OCI-LY7 (cell line): ENCODE measurements around the gene CRACR2B. TPM values are rescaled to one million over a fixed set of nuclear protein-coding genes. Genes with fewer than 3 reads are reported as not detected.

Experiments
- BruUV-seq: library from RNA; stranded (reverse); fragments of 400-500 nt; replicated peaks from 2 replicates; lab custom pipeline; 2021; lab: Mats Ljungman, UMichigan
- CTCF ChIA-PET: fragments of 300-600 bp; sonication (Branson Sonifier 250); formaldehyde crosslinking; loops from one replicate; lab custom pipeline; 2022; ENCODE audit warnings: antibody characterized with exemption; ENCODE audit not compliant: unreplicated experiment; lab: Charles Lee
- POLR2A ChIA-PET: fragments of 300-600 bp; sonication (Branson Sonifier 250); formaldehyde crosslinking; loops from one replicate; lab custom pipeline; 2022; ENCODE audit warnings: antibody characterized with exemption; lab: Charles Lee
- DNase-seq: peaks from one replicate; pipeline ENCODE4 v3.0.0-alpha.2; 2015; ENCODE audit warnings: low spot score
- H2AFZ ChIP-seq: fragments of 200-600 bp; sonication (generic), shearing (Covaris generic); 2 replicates; pipeline ENCODE4 v1.6.1; 2014; ENCODE audit warnings: mild to moderate bottlenecking, antibody characterized with exemption, low read length, moderate library complexity
- H3K27ac ChIP-seq: fragments of 200-600 bp; sonication (generic); 2 replicates; pipeline ENCODE4 v1.5.1; 2014; ENCODE audit warnings: mixed run types, low read depth, mild to moderate bottlenecking, moderate library complexity, low read length, inconsistent platforms; ENCODE audit not compliant: poor library complexity, severe bottlenecking
- H3K36me3 ChIP-seq: fragments of 200-600 bp; sonication (generic); 2 replicates; pipeline ENCODE4 v1.6.1; 2014; ENCODE audit warnings: mild to moderate bottlenecking, antibody characterized with exemption, low read length, moderate library complexity, mixed read lengths; ENCODE audit not compliant: insufficient read depth
- H3K4me1 ChIP-seq: fragments of 200-600 bp; sonication (generic); 2 replicates; pipeline ENCODE4 v1.5.1; 2014; ENCODE audit warnings: mild to moderate bottlenecking, low read length; ENCODE audit not compliant: insufficient read depth, poor library complexity, severe bottlenecking
- H3K4me2 ChIP-seq: fragments of 200-600 bp; sonication (generic); 2 replicates; pipeline ENCODE4 v1.6.1; 2014; ENCODE audit warnings: mild to moderate bottlenecking, low read length
- H3K4me3 ChIP-seq: fragments of 200-600 bp; sonication (generic); 2 replicates; pipeline ENCODE4 v1.5.1; 2014; ENCODE audit warnings: mild to moderate bottlenecking, low read depth, low read length; ENCODE audit not compliant: poor library complexity, severe bottlenecking
- H3K79me2 ChIP-seq: fragments of 200-600 bp; sonication (generic); 2 replicates; pipeline ENCODE4 v1.6.1; 2016; ENCODE audit warnings: low read depth, mild to moderate bottlenecking, low read length, moderate library complexity, mixed read lengths; ENCODE audit not compliant: insufficient read depth
- H3K9me2 ChIP-seq: fragments of 200-600 bp; sonication (generic); 2 replicates; pipeline ENCODE4 v1.6.1; 2016; ENCODE audit warnings: mild to moderate bottlenecking, low read length, mixed read lengths; ENCODE audit not compliant: insufficient read depth
- H3K9me3 ChIP-seq: fragments of 200-600 bp; sonication (generic); 2 replicates; pipeline ENCODE4 v1.6.1; 2014; ENCODE audit warnings: mild to moderate bottlenecking, mixed run types, low read length, mixed read lengths
- H4K20me1 ChIP-seq: fragments of 200-600 bp; sonication (generic); 2 replicates; pipeline ENCODE4 v1.6.1; 2014; ENCODE audit warnings: mild to moderate bottlenecking, antibody characterized with exemption, low read length, moderate library complexity, mixed read lengths; ENCODE audit not compliant: insufficient read depth
- CTCF ChIP-seq: fragments of 200-600 bp; sonication (generic); conservative IDR thresholded peaks from 2 replicates; pipeline ENCODE4 v1.5.1; 2014; ENCODE audit warnings: mild to moderate bottlenecking, antibody characterized with exemption, low read length, moderate library complexity, mixed read lengths
- EZH2phosphoT487 ChIP-seq: fragments of 200-600 bp; sonication (generic); IDR thresholded peaks from 2 replicates; pipeline ENCODE4 v1.6.1; 2018; ENCODE audit warnings: low read depth, borderline replicate concordance, mild to moderate bottlenecking, mixed run types, antibody characterized with exemption, low read length, moderate library complexity, mixed read lengths
- intact Hi-C: fragments of 100-400 bp; cut with micrococcal nuclease; formaldehyde crosslinking; loops from one replicate; pipeline ENCODE4 v1.10.0; 2022; ENCODE audit not compliant: unreplicated experiment
- total RNA-seq, 2 experiments: library from RNA; depleted of rRNA in 1 of 2; stranded (reverse); fragments of >200 nt in 1 of 2; shearing (Covaris generic) in 1 of 2; gene quantifications; 2 replicates each; pipeline ENCODE4 v1.2.3, GENCODE V29; 2014 to 2022

CRACR2B gene
- total RNA-seq, 2 experiments from 2014 or later = 2.8 to 20.1 TPM

- Histone ChIP-seq H3K27ac (no peak overlapping the region), H2AFZ (no peak overlapping the region), H3K9me2 (no peaks in the 10 kb centered on the region), H3K36me3 (peaks cover 30% of the 10 kb centered on the region; the same call in 1 of the 2 replicates), H3K9me3 (no peaks in the 10 kb centered on the region), H3K4me3 (no peak overlapping the region), H4K20me1 (no peaks in the 10 kb centered on the region), H3K4me1 (peaks cover 29% of the 10 kb centered on the region), H3K79me2 (peaks cover 8% of the 10 kb centered on the region; the same call in 1 of the 2 replicates), H3K4me2 (no peak overlapping the region)
- no TSS peak for BruUV-seq
- intact Hi-C loops = no loop called here
- no peak for DNase-seq
- POLR2A ChIA-PET = interaction anchor here (0.6 kb wide), 1 partner anchor 9 kb away, joined by 6 read pairs; no protein-coding TSS in a partner anchor
- CTCF ChIA-PET = no interaction called here
- no peak for TF ChIP-seq EZH2phosphoT487
- TF ChIP-seq CTCF = no peak
These were observed 27.2 kb upstream of the CRACR2B start for GRCh38 chr11:800473-800872.

- Histone ChIP-seq H3K9me3 (no peaks in the 10 kb centered on the region), H2AFZ (no peak overlapping the region), H3K79me2 (peaks cover 8% of the 10 kb centered on the region; the same call in 1 of the 2 replicates), H3K4me3 (no peak overlapping the region), H3K4me2 (no peak overlapping the region), H4K20me1 (no peaks in the 10 kb centered on the region), H3K36me3 (peaks cover 30% of the 10 kb centered on the region; the same call in 1 of the 2 replicates), H3K27ac (no peak overlapping the region), H3K4me1 (peaks cover 37% of the 10 kb centered on the region), H3K9me2 (no peaks in the 10 kb centered on the region)
- intact Hi-C loops = no loop called here
- TF ChIP-seq EZH2phosphoT487 = no peak
- TF ChIP-seq CTCF = no peak
- CTCF ChIA-PET = no interaction called here
- BruUV-seq = no TSS peak
- no peak for DNase-seq
- POLR2A ChIA-PET = no interaction called here
These were observed 26.5 kb upstream of the CRACR2B start for GRCh38 chr11:801097-801780.

- Histone ChIP-seq H2AFZ (no peak overlapping the region), H3K4me1 (peaks cover 30% of the 10 kb centered on the region), H3K9me2 (no peaks in the 10 kb centered on the region), H4K20me1 (no peaks in the 10 kb centered on the region), H3K9me3 (no peaks in the 10 kb centered on the region), H3K4me3 (no peak overlapping the region), H3K79me2 (no peaks in the 10 kb centered on the region; the same call in 1 of the 2 replicates), H3K27ac (no peak overlapping the region), H3K4me2 (no peak overlapping the region), H3K36me3 (peaks cover 30% of the 10 kb centered on the region; the same call in 1 of the 2 replicates)
- intact Hi-C loops = no loop called here
- no TSS peak for BruUV-seq
- DNase-seq = no peak
- CTCF ChIA-PET = no interaction called here
- TF ChIP-seq CTCF (no peak), EZH2phosphoT487 (no peak)
- POLR2A ChIA-PET = no interaction called here
These were observed 25.6 kb upstream of the CRACR2B start for GRCh38 chr11:802018-802617.
